ENCODE measurements around the gene SORCS2. TPM values are rescaled to one million over a fixed set of nuclear protein-coding genes. Genes with fewer than 3 reads are reported as not detected.

SORCS2 gene
- total RNA-seq, 1 experiment from 2014 or later, result 0.06 TPM

- H3K27me3 ChIP-seq (replicated peaks; ENCODE audit: insufficient read depth, low read depth, low read length, poor library complexity), result no peaks in the 10 kb centered on the region
- ChIA-PET POLR2A (ENCODE audit: low non-redundant PET) (no interaction called here), CTCF (no interaction called here)
- no peaks in the 10 kb centered on the region for H3K36me3 ChIP-seq (ENCODE audit: insufficient read depth, low read length, poor library complexity, severe bottlenecking)
- intact Hi-C loops (cut with micrococcal nuclease; ENCODE audit: unreplicated experiment), result no loop called here
- no peaks in the 10 kb centered on the region for H3K9me3 ChIP-seq (ENCODE audit: low read depth, low read length, poor library complexity, severe bottlenecking)
- no TSS peak for BruUV-seq (replicated peaks)
- DNase-seq (ENCODE audit: low spot score), result no peak
- H3K4me1 ChIP-seq (ENCODE audit: insufficient read depth, low read length, poor library complexity, severe bottlenecking), result no peaks in the 10 kb centered on the region
- TF ChIP-seq CTCF (conservative IDR thresholded peaks at IDR 0.05; ENCODE audit: low read depth, low read length) (no peak), EZH2 (IDR thresholded peaks at IDR 0.05; ENCODE audit: borderline replicate concordance, low read depth, low read length, poor library complexity, severe bottlenecking) (no peak)
- no peak overlapping the region for H3K4me3 ChIP-seq (ENCODE audit: low read depth, low read length, poor library complexity, severe bottlenecking)
- H3K27ac ChIP-seq (ENCODE audit: low read depth, low read length, poor library complexity, severe bottlenecking), result no peak overlapping the region
Observed at GRCh38 chr4:7268941-7269340, 76.6 kb downstream of the SORCS2 start.

GRCh38 chr4:7270121-7270520, 77.8 kb downstream of the SORCS2 start:
- Histone ChIP-seq H3K4me3 (ENCODE audit: low read depth, low read length, poor library complexity, severe bottlenecking) (no peak overlapping the region), H3K36me3 (ENCODE audit: insufficient read depth, low read length, poor library complexity, severe bottlenecking) (no peaks in the 10 kb centered on the region), H3K4me1 (ENCODE audit: insufficient read depth, low read length, poor library complexity, severe bottlenecking) (no peaks in the 10 kb centered on the region), H3K9me3 (ENCODE audit: low read depth, low read length, poor library complexity, severe bottlenecking) (no peaks in the 10 kb centered on the region), H3K27ac (ENCODE audit: low read depth, low read length, poor library complexity, severe bottlenecking) (no peak overlapping the region), H3K27me3 (replicated peaks; ENCODE audit: insufficient read depth, low read depth, low read length, poor library complexity) (no peaks in the 10 kb centered on the region)
- CTCF ChIA-PET, result no interaction called here
- no TSS peak for BruUV-seq (replicated peaks)
- intact Hi-C loops (cut with micrococcal nuclease; ENCODE audit: unreplicated experiment), result no loop called here
- TF ChIP-seq EZH2 (IDR thresholded peaks at IDR 0.05; ENCODE audit: borderline replicate concordance, low read depth, low read length, poor library complexity, severe bottlenecking) (no peak), CTCF (conservative IDR thresholded peaks at IDR 0.05; ENCODE audit: low read depth, low read length) (no peak)
- no peak for DNase-seq (ENCODE audit: low spot score)
- POLR2A ChIA-PET (ENCODE audit: low non-redundant PET), result no interaction called here

DNA sequence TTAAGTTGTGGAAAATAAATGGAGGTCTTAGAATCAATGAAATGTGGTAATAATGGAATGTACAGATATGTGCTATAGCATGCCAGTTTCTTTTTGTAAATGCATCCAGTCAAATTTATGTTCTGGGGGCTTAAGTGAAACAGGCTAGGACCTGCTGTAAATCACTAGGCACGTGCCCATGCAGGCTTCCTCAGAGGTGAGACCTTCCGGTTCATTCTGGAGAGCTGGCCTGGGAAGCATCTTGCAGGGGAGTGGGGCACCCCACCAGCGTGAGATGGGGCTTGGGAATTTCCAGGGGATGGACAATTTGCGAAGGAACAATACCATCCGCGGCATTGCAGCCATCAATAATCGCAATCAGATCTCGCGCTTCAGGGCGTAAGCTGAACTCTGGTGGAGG, 80.1 kb downstream of the SORCS2 start:
- BruUV-seq (replicated peaks), result no TSS peak
- intact Hi-C loops (cut with micrococcal nuclease; ENCODE audit: unreplicated experiment), result no loop called here
- Histone ChIP-seq H3K36me3 (ENCODE audit: insufficient read depth, low read length, poor library complexity, severe bottlenecking) (no peaks in the 10 kb centered on the region), H3K9me3 (ENCODE audit: low read depth, low read length, poor library complexity, severe bottlenecking) (no peaks in the 10 kb centered on the region), H3K27ac (ENCODE audit: low read depth, low read length, poor library complexity, severe bottlenecking) (no peak overlapping the region), H3K4me1 (ENCODE audit: insufficient read depth, low read length, poor library complexity, severe bottlenecking) (no peaks in the 10 kb centered on the region), H3K4me3 (ENCODE audit: low read depth, low read length, poor library complexity, severe bottlenecking) (no peak overlapping the region), H3K27me3 (replicated peaks; ENCODE audit: insufficient read depth, low read depth, low read length, poor library complexity) (no peaks in the 10 kb centered on the region)
- no peak for DNase-seq (ENCODE audit: low spot score)
- TF ChIP-seq CTCF (conservative IDR thresholded peaks at IDR 0.05; ENCODE audit: low read depth, low read length) (no peak), EZH2 (IDR thresholded peaks at IDR 0.05; ENCODE audit: borderline replicate concordance, low read depth, low read length, poor library complexity, severe bottlenecking) (no peak)
- POLR2A ChIA-PET (ENCODE audit: low non-redundant PET), result no interaction called here
- CTCF ChIA-PET, result no interaction called here

Measured in A673 (cell line).